HepG2 (cell line): ENCODE measurements around the gene USP38. TPM values are rescaled to one million over a fixed set of nuclear protein-coding genes. Genes with fewer than 3 reads are reported as not detected.
A peak's percentile ranks its signal among the peaks of the same experiment; 100 is the strongest.

Experiments used
- AGO1 ChIP-seq: fragments of 200-400 bp; formaldehyde crosslinking; IDR thresholded peaks from 2 replicates; pipeline ENCODE4 v1.6.1; 2017; ENCODE audit warnings: mild to moderate bottlenecking, low read depth, low read length, moderate library complexity; ENCODE audit not compliant: poor library complexity, severe bottlenecking
- BCLAF1 ChIP-seq: fragments of 450-650 bp; IDR thresholded peaks from 2 replicates; pipeline ENCODE4 v1.6.1; 2017; ENCODE audit warnings: mild to moderate bottlenecking
- CEBPB ChIP-seq: IDR thresholded peaks from 2 replicates; pipeline ENCODE4 v1.6.1; 2011; ENCODE audit warnings: low read depth, low read length, improper control_type of control experiment, borderline replicate concordance
- EED ChIP-seq: sonication (generic); formaldehyde crosslinking; IDR thresholded peaks from 2 replicates; pipeline ENCODE4 v1.5.0; 2020; ENCODE audit warnings: mild to moderate bottlenecking, missing genetic modification reagents
- ELF4 ChIP-seq: sonication (generic); formaldehyde crosslinking; IDR thresholded peaks from 2 replicates; pipeline ENCODE4 v1.5.0; 2020; ENCODE audit warnings: missing genetic modification reagents, mild to moderate bottlenecking, moderate library complexity, borderline replicate concordance
- EZH2 ChIP-seq: conservative IDR thresholded peaks from 2 replicates; pipeline ENCODE4 v1.6.1; 2012; ENCODE audit warnings: mild to moderate bottlenecking, low read depth, low read length, moderate library complexity
- KLF6 ChIP-seq: IDR thresholded peaks from 2 replicates; pipeline ENCODE4 v1.8.0; 2016; ENCODE audit warnings: missing biosample characterization, missing genetic modification reagents
- LCORL ChIP-seq, 2 experiments: fragments of 450-650 bp in 1 of 2; sonication (generic) in 1 of 2; formaldehyde crosslinking in 1 of 2; IDR thresholded peaks; 2 replicates each; pipeline versions ENCODE4 v1.5.0 to v1.6.1; 2017 to 2020; ENCODE audit warnings: antibody characterized with exemption in 1 of 2, missing genetic modification reagents in 1 of 2
- MAF1 ChIP-seq: sonication (generic); formaldehyde crosslinking; IDR thresholded peaks from 2 replicates; pipeline ENCODE4 v1.5.0; 2020; ENCODE audit warnings: missing genetic modification reagents, borderline replicate concordance
- NKX3-1 ChIP-seq: sonication (generic); formaldehyde crosslinking; IDR thresholded peaks from 2 replicates; pipeline ENCODE4 v1.5.0; 2020; ENCODE audit warnings: missing genetic modification reagents
- RORA ChIP-seq: sonication (generic); formaldehyde crosslinking; IDR thresholded peaks from 2 replicates; pipeline ENCODE4 v1.5.0; 2020; ENCODE audit warnings: mild to moderate bottlenecking, missing genetic modification reagents, moderate library complexity
- SATB2 ChIP-seq: sonication (generic); formaldehyde crosslinking; IDR thresholded peaks from 2 replicates; pipeline ENCODE4 v1.5.0; 2020; ENCODE audit warnings: missing genetic modification reagents
- ZNF142 ChIP-seq: sonication (generic); formaldehyde crosslinking; IDR thresholded peaks from 2 replicates; pipeline ENCODE4 v1.4.0; 2020; ENCODE audit warnings: missing genetic modification reagents
- ZNF264 ChIP-seq: sonication (generic); formaldehyde crosslinking; IDR thresholded peaks from 2 replicates; pipeline ENCODE4 v1.4.0; 2020; ENCODE audit warnings: missing genetic modification reagents
- ZNF687 ChIP-seq: sonication (generic); formaldehyde crosslinking; IDR thresholded peaks from 2 replicates; pipeline ENCODE4 v1.5.1; 2020; ENCODE audit warnings: mild to moderate bottlenecking, missing genetic modification reagents, moderate library complexity
- polyA plus RNA-seq, 8 experiments: library from polyadenylated mRNA; depleted of rRNA in 3 of 8; stranded (reverse) in 7 of 8; unstranded in 1 of 8; fragments of >200 nt; fragmentation: Illumina TruSeq in 4 of 8; extraction: Trizol in 4 of 8; gene quantifications; 2 replicates each; pipeline versions ENCODE4 v1.2.1 to v1.2.3, GENCODE V29; 2011 to 2016; ENCODE audit warnings: low read depth in 4 of 8, missing spikeins in 1 of 8, mixed read lengths in 1 of 8; ENCODE audit not compliant: insufficient read depth in 1 of 8
- total RNA-seq, 5 experiments: library from RNA; depleted of rRNA; stranded (reverse); fragments of >200 nt; fragmentation: Illumina TruSeq; extraction: Trizol; gene quantifications; 2 replicates each; pipeline ENCODE4 v1.2.3, GENCODE V29; 2016; ENCODE audit warnings: low read depth in 1 of 5

USP38 gene
- total and polyA plus RNA-seq, 2 of the 13 experiments (the other 11 are each of a cell fraction or from before 2014, with no cell fraction given): 4.5 to 11.8 TPM

- TF ChIP-seq NKX3-1 (CRISPR knock-in tag) (peak; percentile 77; the same call in 1 of the 2 replicates), ELF4 (CRISPR knock-in tag) (no peak), SATB2 (CRISPR knock-in tag) (peak; percentile 70; the same call in 1 of the 2 replicates), LCORL (IDR thresholded peaks at IDR 0.05) (no peak), LCORL (CRISPR knock-in tag; IDR thresholded peaks at IDR 0.05) (0 out of 2 replicates have a peak, but pooled peaks have one; percentile 42), MAF1 (CRISPR knock-in tag) (peak; percentile 87; the same call in 1 of the 2 replicates), ZNF687 (CRISPR knock-in tag) (peak; percentile 82), EZH2 (no peak), AGO1 (no peak), BCLAF1 (no peak), ZNF264 (0 out of 2 replicates have a peak, but pooled peaks have one; percentile 27), RORA (no peak), CEBPB (no peak), ZNF142 (CRISPR knock-in tag) (peak; percentile 73; the same call in 1 of the 2 replicates), EED (no peak), KLF6 (CRISPR knock-in tag) (no peak)
These were observed at the start of gene USP38 (continued) for GRCh38 chr4:143184503-143185252.
